NCI-H2081 (cell line): ENCODE measurements around the gene CCDC27.
A peak's percentile ranks its signal among the peaks of the same experiment; 100 is the strongest.
"Not testable (repeated sequence)": the region's sequence is repeated elsewhere in the genome, so short reads cannot be mapped to it uniquely, and the experiment has no call there.

Experiments used
- DNase-seq, 2 experiments: peaks; one replicate each; lab custom pipeline; 2025; lab: John Stamatoyannopoulos, UW

The CCDC27 gene

DNA sequence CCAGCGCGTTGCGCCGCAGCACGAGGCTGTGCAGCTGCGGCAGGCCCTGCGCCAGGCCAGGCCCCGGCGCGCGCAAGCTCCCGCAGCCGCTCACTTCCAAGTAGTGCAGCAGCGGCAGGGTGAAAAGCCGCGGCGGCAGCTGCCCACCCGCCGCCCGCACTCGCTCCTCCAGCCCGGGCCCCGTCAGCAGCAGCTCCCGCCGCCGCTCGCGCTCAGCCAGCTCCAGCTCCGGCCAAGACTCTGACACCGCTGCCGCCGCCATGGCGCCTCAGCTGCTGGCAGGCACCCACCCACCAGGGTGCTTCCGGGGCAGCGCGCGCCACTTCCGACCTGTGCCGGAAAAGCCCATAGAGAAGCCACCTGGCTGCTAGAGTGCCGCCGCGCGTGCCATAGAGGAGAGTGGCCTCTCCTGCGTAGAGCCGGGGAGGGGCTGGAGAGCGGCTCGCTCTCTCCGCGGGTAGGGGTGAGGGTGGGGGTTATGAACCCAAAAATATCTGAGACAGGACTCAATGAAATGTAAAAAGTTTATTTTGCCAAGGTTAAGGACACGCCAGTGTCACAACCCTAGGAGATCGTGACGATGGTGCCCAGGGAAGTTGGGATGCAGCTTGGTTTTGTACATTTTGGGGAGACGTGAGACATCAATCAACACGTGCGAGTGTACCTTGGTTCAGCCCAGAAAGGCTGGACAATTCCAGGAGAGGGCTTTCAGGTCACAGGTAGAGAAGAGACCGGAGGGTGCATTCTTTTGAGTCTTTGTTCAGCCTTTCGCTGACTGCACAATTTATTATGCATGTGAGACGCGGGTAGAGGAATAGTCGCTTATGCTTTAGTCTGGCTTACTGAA is 44.2 kb downstream of the CCDC27 start, which contains the start of gene LRRC47:
Gene LRRC47, minus strand, starts transcription at position 284 of the 847 bp plus-strand sequence. Its CDS starts 22 bp downstream, at position 262.
- DNase-seq, result peak; percentile 92 to 94

DNA sequence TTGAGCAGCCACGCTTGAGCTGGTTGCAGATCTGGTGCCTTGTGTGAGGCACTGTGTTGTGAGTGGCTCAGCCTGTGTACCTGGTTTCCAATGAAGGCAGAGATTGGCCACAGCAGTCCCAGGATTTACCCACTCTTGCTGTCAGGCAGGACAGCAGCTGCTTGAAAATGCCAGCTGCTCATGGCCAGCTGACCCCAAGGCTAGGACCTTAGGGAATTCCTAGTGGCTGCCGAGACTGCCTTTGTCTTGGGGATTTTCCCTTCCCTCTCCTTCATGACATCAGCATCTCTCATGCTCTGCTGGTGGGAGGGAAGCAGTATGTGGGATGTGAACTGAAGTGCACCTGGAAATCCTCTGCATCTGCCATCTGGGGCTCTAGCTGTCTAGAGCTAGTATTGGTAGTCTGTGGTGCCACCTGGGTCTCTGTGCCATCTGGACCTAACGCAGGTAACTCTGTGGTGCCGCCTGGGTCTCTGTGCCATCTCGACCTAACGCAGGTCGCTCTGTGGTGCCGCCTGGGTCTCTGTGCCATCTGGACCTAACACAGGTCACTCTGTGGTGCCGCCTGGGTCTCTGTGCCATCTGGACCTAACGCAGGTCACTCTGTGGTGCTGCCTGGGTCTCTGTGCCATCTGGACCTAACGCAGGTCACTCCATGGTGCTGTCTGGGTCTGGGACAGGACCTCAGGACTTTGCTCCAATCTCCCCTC is 47.9 kb downstream of the CCDC27 start:
- DNase-seq, result no peak

DNA sequence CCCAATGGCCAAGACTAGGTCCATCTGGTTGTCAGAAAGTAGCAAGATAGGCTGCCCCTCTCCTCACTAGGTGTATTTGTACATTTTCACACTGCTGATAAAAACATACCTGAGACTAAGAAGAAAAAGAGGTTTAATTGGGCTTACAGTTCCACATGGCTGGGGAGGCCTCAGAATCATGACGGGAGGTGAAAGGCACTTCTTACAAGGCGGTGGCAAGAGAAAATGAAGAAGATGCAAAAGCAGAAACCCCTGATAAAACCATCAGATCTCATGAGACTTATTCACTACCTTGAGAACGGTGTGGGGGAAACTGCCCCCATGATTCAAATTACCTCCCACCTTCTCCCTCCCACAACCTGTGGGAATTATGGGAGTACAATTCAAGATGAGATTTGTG is 48.5 kb downstream of the CCDC27 start:
- DNase-seq, result not testable (repeated sequence)

DNA sequence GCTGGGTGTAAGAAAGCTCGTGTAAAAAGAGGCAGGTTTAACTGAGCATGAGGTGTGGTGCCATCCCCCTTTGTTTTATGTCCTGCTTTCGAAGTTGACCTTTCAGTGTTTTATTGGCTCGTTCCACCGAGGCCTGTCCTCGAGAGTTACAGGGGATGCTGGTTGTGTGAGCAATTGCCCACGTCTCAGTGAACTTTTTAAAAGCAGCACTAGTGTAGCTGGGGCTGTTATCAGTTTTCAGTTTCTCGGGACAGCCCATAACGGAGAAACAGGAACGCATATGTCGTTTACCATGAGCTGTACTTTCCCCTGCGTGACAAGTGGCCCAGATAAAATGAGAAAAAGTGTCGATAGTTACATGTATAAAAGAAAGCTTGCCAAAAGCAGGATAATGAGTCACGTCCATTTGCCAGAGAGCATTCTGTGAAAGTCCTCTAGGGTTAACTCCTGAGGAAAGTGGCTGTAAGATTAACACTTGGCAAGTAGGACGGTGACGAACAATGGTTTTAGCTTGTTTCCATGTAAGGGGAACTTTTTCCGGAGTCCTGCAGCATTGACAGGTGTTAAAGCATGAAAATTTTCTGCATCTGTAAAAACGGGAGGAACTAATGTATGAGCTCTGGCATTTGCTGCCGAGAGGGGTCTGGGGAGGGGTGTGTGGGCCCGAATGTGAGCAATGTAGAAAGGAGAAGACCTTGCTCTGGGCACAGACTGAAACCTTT is 51.8 kb downstream of the CCDC27 start:
- DNase-seq, result no peak

DNA sequence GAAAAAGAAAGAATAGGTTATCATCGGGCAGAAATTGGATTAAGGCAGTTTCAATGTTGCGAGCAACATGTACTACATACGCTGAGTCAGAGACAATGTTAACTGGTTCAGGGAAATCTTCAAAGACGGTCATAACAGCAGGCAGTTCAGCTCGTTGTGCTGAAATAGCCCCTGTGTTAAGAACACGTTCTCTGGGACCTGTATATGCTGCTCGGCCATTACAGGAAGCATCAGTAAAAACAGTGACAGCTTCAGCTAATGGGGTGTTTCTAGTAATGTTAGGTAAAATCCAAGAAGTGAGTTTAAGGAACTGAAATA is 52.3 kb downstream of the CCDC27 start:
- DNase-seq, result not testable (repeated sequence)

DNA sequence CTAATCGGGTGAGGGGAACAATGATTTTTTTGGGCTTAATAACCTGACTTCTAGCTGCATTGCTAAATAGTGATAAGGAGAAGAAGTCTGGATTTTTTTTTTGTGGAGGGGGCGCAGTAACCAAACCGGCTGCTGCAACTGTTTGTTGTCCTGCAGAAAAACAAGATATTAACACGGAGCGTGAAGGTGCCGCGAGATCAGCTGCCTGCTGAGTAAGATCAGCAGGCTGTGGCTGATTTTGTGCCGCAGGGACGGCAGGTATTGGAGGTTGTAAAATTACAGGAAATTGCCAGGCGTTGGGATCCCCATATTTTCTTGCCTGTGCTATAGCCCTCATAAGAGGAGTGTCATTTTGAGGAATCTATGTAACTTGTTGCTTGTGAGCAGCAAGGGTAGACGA is 52.8 kb downstream of the CCDC27 start:
- no peak for DNase-seq

DNA sequence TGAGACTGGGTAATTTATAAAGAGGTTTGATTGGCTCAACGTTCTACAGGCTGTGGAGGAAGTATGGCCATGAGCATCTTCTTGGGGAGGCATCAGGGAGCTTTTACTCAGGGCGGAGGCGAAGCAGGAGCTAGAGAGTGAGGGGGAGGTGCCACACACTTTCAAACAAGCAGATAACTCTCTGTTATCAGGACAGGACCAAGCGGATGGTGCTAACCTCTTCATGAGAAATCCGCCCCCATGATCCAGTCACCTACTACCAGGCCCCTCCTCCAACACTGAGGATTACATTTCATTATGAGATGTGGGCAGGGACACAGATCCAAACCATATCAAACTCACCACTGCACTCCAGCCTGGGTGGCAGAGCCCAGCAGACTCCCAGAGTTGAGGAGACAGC is 55.5 kb downstream of the CCDC27 start:
- DNase-seq, result no peak

DNA sequence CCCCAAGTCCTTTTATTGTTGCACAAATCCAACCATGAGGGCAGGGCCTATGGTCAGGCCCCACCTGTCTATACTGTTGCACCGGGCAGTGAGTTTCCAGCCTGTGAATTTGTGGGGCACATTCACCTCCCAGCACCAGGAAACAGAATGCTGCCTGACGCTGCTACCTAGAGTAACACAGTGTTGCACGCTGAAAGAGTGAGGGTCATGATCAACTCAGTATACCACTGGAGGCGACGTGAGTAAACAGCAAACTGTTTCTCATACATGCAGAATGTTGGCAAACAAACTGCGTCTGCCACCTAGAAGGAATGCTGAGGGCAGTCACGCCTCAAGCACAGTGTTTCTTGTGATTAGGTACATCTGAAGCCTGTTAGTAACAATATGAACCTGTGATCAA is 57.4 kb downstream of the CCDC27 start:
- DNase-seq, result no peak

DNA sequence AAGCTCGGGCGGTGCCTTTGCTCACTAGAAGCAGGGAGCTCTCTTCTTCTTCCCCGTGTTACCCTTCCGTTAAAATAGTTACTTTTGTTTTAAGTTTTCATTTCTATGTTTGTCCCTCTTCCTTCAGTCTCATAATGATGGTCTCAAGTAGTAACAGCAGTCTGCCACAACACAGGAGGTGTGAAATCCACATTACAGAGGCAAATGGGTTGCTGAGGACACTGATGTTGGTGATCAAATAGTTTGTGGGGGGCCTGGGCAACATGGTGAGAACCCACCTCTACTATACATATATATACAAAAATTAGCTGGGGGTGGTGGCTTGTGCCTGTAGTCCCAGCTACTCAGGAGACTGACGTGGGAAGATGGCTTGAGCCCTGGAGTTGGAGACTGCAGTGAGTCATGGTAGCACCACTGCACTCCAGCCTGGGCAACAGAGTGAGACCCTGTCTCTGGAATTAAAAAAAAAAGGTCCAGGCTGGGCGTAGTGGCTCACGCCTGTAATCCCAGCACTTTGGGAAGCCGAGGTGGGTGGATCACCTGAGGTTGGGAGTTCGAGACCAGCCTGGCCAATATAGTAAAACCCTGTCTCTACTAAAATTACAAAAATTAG is 58.0 kb downstream of the CCDC27 start:
- DNase-seq, result not testable (repeated sequence)

DNA sequence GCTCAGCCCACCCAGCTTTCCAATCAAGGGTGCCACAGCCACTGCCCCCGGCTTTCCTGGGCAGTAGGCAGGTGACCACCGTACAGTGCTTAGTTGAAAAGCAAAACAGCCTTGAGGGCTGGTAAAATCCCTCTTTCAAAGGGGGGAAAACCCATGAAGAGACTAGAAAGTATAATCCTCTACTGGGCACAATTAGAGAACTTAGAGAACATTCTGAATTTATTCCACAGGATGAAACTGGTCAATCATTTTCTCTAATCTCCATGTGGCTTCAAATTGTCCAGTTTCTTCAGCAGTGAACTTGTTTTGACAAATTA is 59.3 kb downstream of the CCDC27 start:
- no peak for DNase-seq

DNA sequence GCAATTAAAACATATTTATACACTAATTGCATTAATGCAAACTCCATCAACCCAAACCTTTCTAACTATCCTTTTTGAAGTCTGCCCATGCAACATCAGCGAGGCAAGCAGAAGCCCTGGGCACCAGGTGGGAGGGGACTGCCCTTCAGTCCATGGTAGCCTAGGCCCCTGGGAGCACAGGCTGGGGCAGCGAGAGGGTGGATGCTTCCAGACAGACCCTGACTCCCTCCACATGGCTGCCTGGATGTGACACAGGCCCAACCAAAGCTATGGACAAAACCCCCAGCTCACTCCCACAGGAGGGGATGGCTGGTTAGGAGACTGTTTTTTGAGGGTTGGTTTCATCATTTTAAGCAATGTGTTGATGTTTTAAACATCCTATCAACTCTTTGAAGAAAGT is 61.8 kb downstream of the CCDC27 start:
- DNase-seq, result no peak

DNA sequence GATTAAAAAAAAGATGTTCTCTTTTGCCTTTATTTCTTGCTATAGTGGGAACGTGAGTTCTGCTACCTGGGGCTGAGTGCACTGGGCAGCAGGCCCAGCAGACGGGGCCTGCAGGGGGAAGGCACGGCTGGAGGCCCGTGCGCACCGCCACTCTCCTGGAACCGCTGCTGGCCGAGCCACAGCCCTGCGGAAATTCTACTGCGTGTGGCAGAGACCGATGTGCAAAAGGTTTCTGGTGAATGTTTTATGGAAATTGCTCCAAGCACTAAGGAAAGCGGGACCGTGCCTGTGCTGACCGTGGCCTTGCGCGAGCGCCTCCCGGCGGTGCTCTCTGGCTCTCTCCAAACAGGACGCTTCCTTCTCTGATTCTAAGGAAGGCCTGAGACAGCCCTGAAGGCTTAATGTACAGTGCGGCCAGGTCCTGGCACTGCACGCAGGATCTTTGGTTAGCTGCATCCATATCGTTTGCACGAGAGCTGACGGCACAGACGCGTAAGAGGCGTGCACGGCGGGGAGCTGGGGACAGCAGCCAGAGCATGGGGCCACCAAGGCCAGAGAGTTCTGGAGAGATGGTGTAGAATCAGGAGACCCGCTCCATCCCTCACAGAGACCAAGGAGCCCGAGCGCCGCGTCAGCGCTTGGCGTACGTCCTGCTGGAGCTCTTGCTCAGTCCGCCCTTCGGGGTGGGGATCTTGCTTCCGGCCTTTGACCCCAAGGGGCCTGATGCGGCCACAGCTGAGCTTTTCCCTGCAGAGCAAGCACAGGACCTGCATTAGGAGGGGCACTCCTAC is 62.7 kb downstream of the CCDC27 start:
- DNase-seq, result no peak

DNA sequence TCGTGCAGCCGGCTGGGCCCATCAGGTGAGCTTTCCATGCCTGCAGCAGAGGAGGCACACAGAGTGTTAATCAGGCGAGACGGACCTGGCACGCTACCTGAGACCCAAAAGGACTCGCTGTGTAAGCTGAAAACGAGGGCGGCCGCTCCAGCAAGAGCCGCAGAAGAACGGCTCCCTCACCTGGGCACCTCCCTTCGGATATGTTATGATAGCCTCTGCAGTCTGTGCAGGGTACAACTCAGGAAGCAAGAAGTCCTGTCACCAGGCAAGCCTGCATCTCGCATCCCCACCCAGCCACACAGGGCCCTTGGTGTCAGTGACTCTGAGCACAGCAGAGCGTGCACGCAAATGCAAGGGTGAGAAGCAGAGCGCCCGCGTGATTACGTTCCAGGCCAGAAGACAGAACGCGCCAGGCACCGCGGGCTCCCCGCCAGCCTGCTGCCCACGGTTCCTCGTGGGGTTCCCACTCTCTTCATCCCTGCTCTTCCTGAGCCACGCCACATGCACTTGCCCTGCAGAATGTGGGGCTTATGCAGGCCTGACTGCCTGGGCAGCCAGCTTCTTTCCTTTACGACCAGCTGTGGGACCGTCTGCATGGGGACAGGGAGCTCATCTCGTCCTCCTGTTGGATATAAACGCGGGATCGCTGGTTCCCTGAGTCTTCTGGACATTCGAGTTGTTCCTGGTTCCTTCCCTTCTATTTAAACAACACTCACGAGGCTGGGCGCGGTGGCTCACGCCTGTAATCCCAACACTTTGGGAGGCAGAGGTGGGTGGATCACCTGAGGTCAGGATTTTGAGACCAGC is 64.3 kb downstream of the CCDC27 start:
- no peak for DNase-seq

DNA sequence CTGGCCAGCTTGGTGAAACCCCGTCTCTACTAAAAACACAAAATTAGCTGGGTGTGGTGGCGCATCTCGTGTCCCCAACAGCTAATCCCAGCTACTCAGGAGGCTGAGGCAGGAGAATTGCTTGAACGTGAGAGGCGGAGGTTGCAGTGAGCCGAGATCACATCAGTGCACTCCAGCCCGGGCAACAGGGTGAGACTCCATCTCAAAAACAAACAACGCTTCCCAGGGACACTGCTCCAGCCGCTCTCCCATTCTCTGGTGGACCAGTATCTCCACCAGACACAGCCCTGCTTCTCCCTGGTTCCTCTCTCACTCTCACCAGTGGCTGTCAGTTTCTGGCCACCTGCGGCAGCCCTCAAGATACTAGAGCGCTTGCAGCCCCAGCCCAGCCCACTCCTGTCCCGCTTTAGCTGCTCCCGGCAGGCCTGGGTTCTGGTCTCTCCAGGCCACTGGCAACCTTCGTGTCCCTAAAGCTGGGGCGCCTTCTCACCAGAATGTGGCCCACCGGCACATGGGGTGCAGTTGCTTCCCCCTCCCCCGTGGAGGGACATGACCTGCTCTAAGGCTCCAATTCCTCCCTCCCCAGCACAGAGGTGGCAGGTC is 65.0 kb downstream of the CCDC27 start:
- no peak for DNase-seq

DNA sequence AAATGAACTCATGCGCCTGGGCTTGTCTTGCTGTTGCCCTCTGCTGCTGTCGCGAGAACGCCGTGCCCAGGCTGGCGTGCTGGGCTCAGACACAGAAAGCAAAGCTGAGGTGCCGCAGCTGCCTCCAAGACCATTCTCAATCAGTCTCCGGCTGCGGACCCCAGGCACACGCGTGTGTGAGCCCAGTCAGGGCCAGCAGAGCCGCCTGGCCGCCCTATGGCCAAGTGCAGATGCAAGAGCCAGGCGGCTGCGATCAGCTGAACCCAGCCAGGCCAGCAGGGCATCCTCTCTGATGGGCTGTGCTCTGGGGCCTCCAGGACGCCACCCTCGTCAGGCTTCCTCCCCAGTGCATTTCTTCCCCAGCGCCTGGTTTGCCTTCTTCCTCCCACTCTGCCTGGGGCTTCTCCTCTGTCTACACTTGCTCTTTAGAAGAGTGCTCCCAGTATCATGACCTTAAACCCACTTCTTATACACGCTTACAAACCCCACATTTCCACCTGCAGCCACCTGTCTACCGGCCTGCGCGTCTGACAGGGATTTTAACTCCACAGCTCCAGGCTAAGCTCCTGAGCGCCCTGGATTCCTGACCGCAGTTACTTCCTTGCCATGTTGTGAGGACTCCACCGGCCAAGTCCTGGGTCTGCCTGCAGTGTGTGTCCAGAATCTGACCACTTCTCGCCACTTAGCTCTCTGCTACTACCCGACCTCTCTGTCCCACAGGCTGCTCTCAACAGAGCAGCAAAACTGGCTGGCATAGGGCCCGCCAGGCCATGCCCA is 65.8 kb downstream of the CCDC27 start:
- no peak for DNase-seq

DNA sequence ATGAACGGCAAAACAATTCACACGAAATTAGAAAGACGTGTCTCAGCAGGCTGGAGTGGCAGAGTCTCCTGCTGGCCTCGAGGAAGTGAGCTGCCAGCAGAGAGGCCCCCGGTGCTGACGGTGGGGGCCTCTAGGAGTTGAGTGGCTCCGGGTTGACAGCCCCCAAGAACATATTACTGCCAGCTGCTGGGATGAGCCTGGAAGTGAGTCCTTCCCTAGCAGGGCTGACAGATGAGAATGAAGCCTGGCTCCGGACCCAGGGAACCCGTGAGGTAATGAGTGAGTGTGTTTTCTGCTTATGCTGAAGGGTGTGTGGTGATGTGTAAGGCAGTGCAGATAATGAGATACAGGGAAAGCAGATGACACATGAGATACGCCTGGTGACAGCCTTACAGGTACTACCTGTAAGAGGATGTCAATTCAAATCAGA is 67.5 kb downstream of the CCDC27 start:
- no peak for DNase-seq

DNA sequence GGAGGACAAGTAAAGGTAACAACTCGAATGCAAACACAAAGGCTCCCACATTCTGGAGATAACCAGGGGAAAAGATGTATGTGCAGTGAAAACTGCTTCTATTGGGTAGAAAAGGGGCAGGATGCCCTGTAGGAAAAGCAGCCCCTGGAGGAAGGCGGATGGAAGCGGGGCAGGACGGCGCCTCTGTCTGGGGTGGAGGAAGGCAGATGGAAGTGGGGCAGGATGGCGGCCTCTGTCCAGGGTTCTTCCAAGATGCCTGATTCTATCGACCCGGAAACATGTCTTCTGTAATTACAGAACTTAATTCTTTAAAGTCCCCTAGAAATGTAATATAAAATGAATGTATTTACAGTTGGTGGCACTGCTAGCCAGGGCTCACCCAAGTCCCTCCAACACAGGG is 68.1 kb downstream of the CCDC27 start:
- no peak for DNase-seq

DNA sequence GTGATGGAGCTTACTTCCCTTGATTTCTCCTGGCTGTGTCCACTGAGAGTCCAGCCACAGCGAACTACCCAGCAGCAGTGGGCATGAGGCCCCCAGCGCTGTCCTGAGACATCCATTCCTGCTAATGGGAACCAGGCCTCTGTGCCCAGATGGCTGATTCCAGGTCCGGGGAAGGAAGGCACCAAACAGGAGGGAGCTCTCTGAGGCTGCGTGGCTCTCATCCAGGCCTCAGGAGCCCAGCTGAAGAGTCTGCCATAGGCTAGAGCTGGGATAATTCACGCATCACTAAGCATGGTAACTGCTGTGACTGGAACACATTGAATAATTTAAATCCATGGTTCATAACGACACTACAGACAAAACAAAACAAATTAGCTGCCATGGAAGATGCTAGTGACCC is 68.8 kb downstream of the CCDC27 start:
- DNase-seq, result peak; percentile 14 to 48
